BJ (cell line): ENCODE measurements around the gene GYG2. TPM values are rescaled to one million over a fixed set of nuclear protein-coding genes. Genes with fewer than 3 reads are reported as not detected.
"Not testable (repeated sequence)": the region's sequence is repeated elsewhere in the genome, so short reads cannot be mapped to it uniquely, and the experiment has no call there.

Experiments
- CTCF ChIA-PET: fragments of 350-600 bp; formaldehyde crosslinking; extraction: SDS; loops from one replicate; lab custom pipeline; 2021; ENCODE audit warnings: antibody characterized with exemption, inconsistent platforms; lab: Yijun Ruan, JAX
- POLR2A ChIA-PET: fragments of 300-600 bp; sonication (Branson Sonifier 250); formaldehyde crosslinking; extraction: SDS; loops from one replicate; lab custom pipeline; 2021; ENCODE audit warnings: antibody characterized with exemption; lab: Charles Lee
- DNase-seq: peaks from one replicate; pipeline ENCODE4 v3.0.0-alpha.2; 2011; ENCODE audit warnings: low read depth
- H3K27me3 ChIP-seq: 2 replicates; pipeline ENCODE4 v1.6.0; 2011; ENCODE audit warnings: low read length; ENCODE audit not compliant: control insufficient read depth, insufficient read depth
- H3K36me3 ChIP-seq: 2 replicates; pipeline ENCODE4 v1.5.1; 2011; ENCODE audit warnings: low read length; ENCODE audit not compliant: control insufficient read depth, insufficient read depth
- H3K4me3 ChIP-seq: 2 replicates; pipeline ENCODE4 v1.5.1; 2011; ENCODE audit warnings: low read depth, mild to moderate bottlenecking, control low read depth, low read length
- CTCF ChIP-seq: IDR thresholded peaks from 2 replicates; pipeline ENCODE4 v1.5.1; 2011; ENCODE audit warnings: low read depth, mild to moderate bottlenecking, control low read depth, inconsistent platforms, low read length, moderate library complexity; ENCODE audit not compliant: insufficient read depth
- polyA plus RNA-seq: library from polyadenylated mRNA; depleted of rRNA; stranded (reverse); fragments of >200 nt; gene quantifications from 2 replicates; pipeline ENCODE4 v1.2.3, GENCODE V29; 2011

Gene GYG2
- polyA plus RNA-seq, 1 experiment = 9.3 TPM

GRCh38 chrX:2793752-2794151, 35.0 kb upstream of the GYG2 start:
- no peak for DNase-seq
- H3K36me3 ChIP-seq = no peaks in the 10 kb centered on the region
- POLR2A ChIA-PET = no interaction called here
- CTCF ChIA-PET = no interaction called here
- H3K4me3 ChIP-seq = no peak overlapping the region
- no peaks in the 10 kb centered on the region for H3K27me3 ChIP-seq
- no peak for TF ChIP-seq CTCF

GRCh38 chrX:2794336-2794735, 34.4 kb upstream of the GYG2 start:
- CTCF ChIA-PET = no interaction called here
- POLR2A ChIA-PET = no interaction called here
- no peak for DNase-seq
- no peaks in the 10 kb centered on the region for H3K27me3 ChIP-seq
- no peaks in the 10 kb centered on the region for H3K36me3 ChIP-seq
- no peak for TF ChIP-seq CTCF
- H3K4me3 ChIP-seq = no peak overlapping the region

GRCh38 chrX:2796808-2797207, 31.9 kb upstream of the GYG2 start:
- CTCF ChIA-PET, H3K27me3 ChIP-seq, H3K4me3 ChIP-seq, DNase-seq, POLR2A ChIA-PET, H3K36me3 ChIP-seq: not testable (repeated sequence)

GRCh38 chrX:2799369-2799768, 29.4 kb upstream of the GYG2 start:
- Histone ChIP-seq H3K36me3 (no peaks in the 10 kb centered on the region), H3K27me3 (no peaks in the 10 kb centered on the region), H3K4me3 (no peak overlapping the region)
- no peak for TF ChIP-seq CTCF
- ChIA-PET CTCF (no interaction called here), POLR2A (no interaction called here)
- DNase-seq = no peak

GRCh38 chrX:2799980-2800379, 28.8 kb upstream of the GYG2 start:
- POLR2A ChIA-PET, DNase-seq, H3K27me3 ChIP-seq, H3K4me3 ChIP-seq, CTCF ChIA-PET, H3K36me3 ChIP-seq: not testable (repeated sequence)

DNA sequence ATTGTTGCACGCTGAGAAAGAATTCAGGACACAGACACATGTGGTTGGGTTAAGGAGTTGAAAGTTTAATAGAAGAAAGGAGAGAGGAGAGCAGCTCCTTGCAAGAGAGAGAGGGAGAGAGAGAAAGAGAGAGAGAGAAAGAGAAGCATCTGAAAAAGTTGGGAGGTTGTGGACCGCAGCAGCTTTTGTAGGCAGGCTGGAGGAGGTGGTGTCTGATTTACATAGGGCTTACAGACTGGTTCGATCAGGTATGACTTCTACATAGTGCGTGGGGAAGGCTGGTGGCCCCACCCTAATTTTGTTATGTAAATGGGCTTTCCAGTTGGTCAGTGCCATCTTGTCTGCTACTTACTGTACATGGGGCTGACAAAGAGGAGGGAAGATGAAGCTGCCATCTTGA, 27.5 kb upstream of the GYG2 start:
- TF ChIP-seq CTCF = no peak

GRCh38 chrX:2802376-2803090, 26.2 kb upstream of the GYG2 start:
- CTCF ChIA-PET, POLR2A ChIA-PET, DNase-seq, H3K27me3 ChIP-seq, H3K4me3 ChIP-seq, H3K36me3 ChIP-seq: not testable (repeated sequence)

More for the DNA sequence above, 27.5 kb upstream of the GYG2 start:
- ChIA-PET CTCF (no interaction called here), POLR2A (no interaction called here)
- DNase-seq = no peak
- no peaks in the 10 kb centered on the region for H3K36me3 ChIP-seq
- H3K4me3 ChIP-seq = no peak overlapping the region
- H3K27me3 ChIP-seq = no peaks in the 10 kb centered on the region

GRCh38 chrX:2803486-2803885, 25.2 kb upstream of the GYG2 start:
- H3K4me3 ChIP-seq, H3K27me3 ChIP-seq, H3K36me3 ChIP-seq, CTCF ChIA-PET, POLR2A ChIA-PET, DNase-seq: not testable (repeated sequence)

DNA sequence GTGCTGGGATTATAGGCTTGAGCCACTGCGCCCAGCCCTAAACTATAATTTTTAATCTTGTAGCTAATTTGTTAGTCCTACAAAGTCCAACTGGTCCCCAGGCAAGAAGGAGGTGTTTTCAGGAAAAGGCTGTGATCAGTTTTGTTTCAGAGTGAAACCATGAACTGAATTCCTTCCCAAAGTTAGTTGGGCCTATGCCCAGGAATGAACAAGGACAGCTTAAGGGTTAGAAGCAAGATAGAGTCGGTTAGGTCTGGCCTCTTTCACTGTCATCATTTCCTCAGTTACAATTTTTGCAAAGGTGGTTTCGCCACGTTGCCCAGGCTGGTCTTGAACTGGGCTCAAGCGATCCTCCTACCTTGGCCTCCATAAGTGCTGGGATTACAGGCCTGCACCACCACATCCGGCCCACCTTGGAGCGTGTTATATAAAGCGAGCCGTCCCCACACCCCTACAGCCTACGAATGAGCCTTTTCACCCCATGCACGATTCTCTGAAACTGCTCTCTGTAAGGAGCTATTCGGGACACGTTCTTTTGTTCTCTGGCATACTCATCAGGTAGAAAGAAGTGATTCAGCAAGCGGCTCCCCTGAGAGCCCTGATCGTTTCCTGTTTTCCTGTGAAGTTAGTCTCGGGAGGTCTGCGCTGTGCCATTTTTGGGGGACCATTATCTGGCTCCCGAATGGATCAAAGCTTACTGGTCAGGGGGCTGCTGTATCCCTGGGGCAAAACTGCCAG, 24.5 kb upstream of the GYG2 start:
- not testable (repeated sequence) for DNase-seq, H3K36me3 ChIP-seq

More for the DNA sequence above, 24.5 kb upstream of the GYG2 start:
- H3K4me3 ChIP-seq, CTCF ChIA-PET, POLR2A ChIA-PET, H3K27me3 ChIP-seq: not testable (repeated sequence)
